Hippocampal formation (tissue), 2 donors: ENCODE results near the gene CTNNA2.

Source experiments
- DNase-seq, 2 donors: peaks; one replicate each; lab custom pipeline; 2025; lab: John Stamatoyannopoulos, UW

The CTNNA2 gene

DNA sequence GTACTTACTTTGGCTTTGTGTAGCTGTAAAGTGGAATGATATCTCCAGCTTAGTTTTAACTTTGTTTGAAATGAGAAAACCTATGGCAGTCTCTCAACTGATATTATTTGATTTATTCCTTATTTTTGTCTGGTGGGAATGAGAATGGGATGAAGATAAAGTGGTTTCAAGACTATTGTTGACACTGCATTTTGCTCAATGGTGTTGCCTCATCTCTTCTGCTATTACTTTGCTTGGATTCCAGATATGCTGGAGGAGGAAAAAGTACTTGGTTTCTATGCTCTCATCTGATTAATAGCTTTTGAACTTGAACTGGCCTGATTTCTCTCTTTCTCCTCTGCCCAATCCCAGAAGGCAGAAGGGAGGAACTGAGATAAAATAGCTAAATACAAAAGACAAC is 198.2 kb downstream of the CTNNA2 start:
- no peak for DNase-seq

DNA sequence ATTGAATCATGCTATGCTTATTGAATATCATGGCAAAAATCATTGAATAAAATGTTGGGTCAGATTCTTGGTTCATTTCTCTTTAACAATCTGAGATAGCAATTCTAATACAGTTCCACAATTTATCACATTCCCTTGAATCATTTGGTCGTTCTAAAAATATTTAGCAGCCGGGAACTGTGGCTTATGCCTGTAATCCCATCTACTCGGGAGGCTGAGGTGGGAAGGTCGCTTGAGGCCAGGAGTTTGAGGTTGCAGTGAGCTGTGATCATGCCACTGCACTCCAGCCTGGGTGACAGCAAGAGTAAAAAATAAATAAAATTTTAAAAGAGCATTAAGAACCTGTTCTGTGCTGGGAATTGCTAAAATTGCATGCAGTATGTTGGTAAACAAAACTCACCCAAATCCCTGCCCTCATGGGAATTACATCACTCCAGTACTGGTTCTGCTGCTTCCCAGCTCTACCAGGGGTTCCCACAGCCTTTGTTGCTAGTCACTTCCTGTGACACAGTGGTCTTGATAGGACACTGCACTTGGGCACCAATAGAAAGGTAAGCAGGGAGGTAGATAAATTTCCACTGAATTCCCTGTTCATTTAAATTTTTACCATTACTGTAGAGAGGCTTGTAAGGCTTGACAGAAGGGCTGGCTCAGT is 200.4 kb downstream of the CTNNA2 start:
- DNase-seq, result no peak

DNA sequence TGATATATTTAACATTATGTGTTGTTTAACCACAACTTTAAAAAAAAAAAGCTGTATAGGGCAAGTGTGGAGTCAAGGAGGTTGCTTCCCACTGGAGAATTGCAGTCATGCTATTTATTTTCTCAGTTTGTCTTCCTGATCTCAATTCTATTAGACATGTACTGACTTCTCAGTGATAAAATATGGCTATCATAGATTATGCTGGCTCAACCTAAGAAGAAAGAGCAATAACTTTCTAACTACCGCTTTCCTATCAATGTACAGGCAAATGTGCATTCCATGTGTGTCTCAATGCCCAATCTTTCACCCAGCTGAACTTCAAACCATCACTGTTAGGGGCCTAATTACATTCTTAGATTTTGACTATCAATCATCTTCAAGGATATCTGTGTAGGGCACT is 201.4 kb downstream of the CTNNA2 start:
- DNase-seq, result no peak

DNA sequence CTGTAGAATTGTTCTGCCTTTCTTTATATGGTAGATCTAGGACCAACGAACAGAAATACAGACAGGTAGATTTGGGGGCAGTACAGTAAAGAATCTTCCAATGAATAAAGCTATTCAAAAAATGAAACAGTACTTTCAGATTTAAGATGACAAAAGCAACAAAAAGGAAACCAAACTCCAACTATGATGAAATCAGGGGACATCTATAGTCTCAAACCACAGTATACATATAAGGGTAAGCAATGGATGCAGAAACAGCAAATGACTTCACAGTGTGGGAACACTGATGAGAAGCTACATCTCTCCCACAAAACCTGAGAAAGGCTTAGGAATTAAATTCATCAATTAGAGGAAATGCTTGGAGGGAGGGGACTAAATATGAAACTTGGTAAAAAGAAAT is 202.5 kb downstream of the CTNNA2 start:
- DNase-seq, result no peak

- no peak for DNase-seq
These were observed 203.4 kb downstream of the CTNNA2 start for GRCh38 chr2:79716266-79716665.

GRCh38 chr2:79717364-79718007 is 204.6 kb downstream of the CTNNA2 start:
- no peak for DNase-seq

DNA sequence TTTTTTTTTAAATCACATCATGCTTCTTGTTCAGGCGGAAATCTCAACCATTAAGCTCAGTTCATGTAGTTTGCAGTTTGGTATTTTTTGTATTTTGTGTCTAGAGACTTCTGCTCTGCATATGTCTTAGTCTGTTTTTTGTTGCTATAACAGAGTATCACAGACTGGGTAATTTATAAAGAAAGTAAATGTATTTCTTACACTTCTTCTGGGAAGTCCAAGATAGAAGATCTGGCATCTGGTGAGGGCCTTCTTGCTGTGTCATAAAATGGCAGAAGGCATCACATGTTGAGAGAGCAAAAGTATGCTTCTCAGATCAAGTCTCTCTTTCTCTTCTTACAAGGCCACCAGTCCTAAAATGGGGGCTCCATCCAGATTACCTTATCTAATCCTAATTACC is 208.2 kb downstream of the CTNNA2 start:
- no peak for DNase-seq

GRCh38 chr2:79721966-79722365 is 209.1 kb downstream of the CTNNA2 start:
- DNase-seq, result no peak

DNA sequence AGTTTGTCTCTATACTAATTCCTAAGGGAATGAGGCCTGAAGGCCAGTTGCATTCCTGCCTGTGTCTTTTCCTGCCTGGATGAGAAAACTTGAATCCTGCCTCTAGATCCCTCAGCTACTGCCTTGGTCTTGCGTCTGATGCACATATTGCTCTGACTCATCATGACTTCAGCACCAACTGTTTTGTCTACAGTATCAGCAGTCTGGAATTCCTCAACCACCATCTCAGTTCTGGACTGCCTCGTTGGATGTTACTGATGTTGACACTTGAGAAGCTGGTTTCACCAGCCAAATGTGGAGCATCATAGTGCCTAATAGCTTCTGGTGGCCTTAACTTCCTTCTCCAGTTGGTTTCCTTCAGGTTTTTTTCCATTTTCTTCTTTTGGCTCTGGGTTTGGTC is 211.0 kb downstream of the CTNNA2 start:
- no peak for DNase-seq

DNA sequence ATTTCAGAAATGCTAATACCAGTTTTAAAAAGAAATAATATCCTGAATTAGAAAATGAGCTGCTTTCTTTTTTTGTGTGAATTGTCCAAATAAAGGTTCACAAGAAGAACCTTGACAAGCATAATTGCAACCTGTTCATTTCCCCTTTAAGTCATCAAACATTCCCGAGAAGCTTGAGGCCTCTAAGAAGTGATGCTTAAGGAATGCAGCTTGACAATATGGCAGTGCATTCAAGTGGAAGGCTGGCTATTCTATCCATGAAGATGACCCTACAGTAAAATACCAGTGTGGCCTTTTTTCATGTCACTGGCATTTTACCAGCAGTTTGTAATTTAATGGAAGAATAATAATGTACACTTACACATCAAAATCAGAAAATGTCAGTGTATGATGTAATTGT is 216.7 kb downstream of the CTNNA2 start:
- DNase-seq, result no peak

- no peak for DNase-seq
These were observed 221.7 kb downstream of the CTNNA2 start for GRCh38 chr2:79734518-79734917.

DNA sequence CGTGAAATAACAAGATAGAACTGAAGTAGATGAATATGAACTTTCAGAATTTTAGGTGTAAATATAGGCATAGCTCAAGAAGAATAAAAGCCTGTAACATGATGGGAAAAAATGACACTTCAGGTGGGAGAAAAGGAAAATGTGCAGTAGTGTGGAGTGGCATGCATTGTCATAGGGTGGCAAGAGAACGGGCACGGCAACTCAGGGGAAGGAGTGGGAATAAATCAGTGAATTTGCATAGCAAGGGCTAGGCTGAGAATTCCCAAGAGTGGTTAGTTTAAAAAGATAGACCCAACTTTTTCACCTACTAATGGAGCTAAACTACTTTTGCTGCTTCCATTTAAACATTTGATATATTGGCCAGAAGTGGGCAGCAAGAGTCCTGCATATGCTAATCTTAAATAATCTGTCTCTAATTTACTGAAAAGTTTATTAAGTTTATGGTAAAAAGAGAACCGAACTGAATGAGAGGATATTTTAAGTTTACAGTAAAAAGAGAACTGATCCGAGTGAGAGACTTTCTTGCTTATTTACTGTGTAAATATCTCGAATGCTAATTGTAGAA is 228.1 kb downstream of the CTNNA2 start:
- no peak for DNase-seq

DNA sequence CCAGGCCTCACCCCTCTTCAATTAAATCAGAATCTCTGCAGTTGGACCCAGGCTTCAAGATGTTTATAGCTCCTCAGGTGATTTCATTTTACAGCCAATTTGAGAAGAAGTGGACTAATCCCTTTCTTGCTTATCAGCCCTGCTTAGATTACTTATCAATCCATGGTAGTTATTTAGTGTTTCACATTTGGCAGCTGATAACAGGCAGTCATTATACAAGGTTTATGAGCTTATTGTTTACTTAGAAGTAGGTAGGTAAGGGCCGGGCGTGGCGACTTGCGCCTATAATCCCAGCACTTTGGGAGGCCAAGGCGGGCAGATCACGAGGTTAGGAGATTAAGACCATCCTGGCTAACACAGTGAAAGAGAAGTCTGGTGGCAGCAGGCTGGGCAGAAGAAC is 237.5 kb downstream of the CTNNA2 start:
- DNase-seq, result no peak

DNA sequence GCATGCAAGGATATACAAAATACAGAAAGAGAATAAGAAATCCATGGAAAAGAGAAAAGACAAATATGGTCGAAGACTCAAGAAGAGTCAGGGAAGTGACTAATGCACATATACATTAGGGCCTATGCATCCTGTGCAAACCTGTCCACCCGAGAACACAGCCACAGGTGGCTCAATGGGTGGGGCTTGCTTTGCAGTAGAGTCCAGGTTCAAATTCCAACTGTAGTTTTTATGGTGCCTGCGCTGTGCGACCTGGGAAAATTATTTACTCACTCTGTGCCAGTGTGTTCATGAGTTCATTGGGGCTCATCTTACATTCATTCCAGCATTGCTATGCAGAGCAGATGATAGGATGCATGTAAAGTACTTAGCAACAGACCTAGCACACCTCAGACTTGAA is 244.7 kb downstream of the CTNNA2 start:
- DNase-seq, result no peak

- DNase-seq, result no peak
These were observed 245.2 kb downstream of the CTNNA2 start for GRCh38 chr2:79758042-79758441.

DNA sequence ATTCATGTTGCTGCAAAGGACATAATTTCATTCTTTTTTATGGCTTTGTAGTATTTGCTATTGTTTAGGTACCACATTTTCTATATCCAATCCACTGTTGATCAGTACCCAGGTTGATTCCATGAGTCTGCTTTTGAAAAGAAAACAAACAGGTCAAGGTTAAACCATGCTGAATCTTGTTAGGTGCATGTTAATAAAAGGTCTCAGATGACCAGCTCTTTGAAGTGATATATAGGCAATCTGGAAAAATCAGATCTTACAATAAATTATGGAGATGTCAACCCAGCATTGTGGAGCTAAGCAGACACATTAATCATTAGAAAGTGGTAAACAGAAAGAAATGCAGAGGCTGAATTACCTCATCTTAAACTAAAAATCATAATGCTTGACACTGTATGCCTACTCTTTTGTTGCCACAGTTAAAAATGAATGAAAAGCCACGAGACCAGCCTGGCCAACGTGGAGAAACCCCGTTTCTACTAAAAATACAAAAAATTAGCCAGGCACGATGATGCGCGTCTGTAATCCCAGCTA is 246.0 kb downstream of the CTNNA2 start:
- DNase-seq, result no peak

- DNase-seq, result no peak
These were observed 258.1 kb downstream of the CTNNA2 start for GRCh38 chr2:79770926-79771325.

- DNase-seq, result no peak
These were observed 258.6 kb downstream of the CTNNA2 start for GRCh38 chr2:79771493-79771892.

DNA sequence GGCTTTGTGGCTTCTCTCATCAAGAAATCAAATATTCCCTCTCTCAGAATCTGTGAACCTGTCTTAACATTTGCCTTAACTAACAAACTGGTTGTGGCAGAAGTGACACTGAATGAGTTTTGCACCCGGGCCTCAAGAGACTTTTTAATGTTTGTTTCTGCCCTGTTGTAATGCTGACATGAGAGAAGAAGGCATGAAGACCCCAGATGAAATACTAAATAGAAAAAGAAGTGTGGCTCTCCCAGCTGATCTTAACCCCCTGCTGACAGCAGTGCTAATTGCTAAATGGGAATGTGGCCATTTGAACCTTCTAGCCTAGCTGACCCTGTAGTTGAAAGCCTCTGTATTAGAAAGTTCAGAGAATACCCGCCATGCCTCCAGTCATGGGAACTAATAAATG is 261.2 kb downstream of the CTNNA2 start:
- no peak for DNase-seq

DNA sequence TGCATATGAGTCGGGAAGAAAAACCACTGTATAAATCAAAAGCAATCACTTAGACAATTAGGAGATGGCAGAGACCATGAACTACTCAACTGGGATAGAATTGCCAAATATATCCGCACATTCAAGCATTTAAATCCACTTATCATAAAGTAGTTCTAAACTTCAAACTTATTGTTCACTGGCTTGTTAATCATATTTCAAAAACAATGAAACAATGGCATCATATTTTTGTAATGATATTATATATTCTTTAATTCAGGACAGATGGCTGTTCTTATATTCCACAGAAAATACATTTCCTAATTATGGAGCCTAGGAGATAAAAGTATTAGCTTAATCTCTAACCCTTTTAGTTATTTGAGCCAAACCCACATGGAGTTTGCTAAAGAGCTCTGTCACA is 263.6 kb downstream of the CTNNA2 start:
- DNase-seq, result no peak

DNA sequence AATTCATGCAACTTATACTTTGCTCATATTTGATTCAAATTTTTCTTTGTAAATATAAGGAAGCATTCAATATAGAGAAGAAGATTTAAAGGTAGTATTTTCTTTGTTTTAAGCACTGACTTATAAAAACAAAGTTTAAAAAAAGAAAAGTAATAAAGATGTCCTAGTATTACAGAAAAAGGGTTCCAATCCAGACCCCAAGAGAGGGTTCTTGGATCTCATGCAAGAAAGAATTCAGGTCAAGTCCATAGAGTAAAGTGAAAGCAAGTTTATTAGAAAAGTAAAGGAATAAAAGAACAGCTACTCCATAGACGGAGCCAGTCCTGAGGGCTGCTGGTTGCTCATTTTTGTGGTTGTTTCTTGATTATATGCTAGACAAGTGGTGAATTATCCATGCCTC is 267.9 kb downstream of the CTNNA2 start:
- DNase-seq, result no peak

GRCh38 chr2:79782576-79783452 is 270.0 kb downstream of the CTNNA2 start:
- no peak for DNase-seq
